CD14-positive monocyte (primary cell): Measurements from ENCODE around the gene TECTB. TPM values are rescaled to one million over a fixed set of nuclear protein-coding genes. Genes with fewer than 3 reads are reported as not detected.
A peak's percentile ranks its signal among the peaks of the same experiment; 100 is the strongest.

ENCODE experiments used
- DNase-seq, 3 donors: peaks; one replicate each; pipeline ENCODE4 v3.0.0-alpha.2; 2011 to 2022
- H2AFZ ChIP-seq: 2 replicates; pipeline ENCODE4 v1.6.0; 2012; ENCODE audit warnings: mild to moderate bottlenecking, low read depth, low read length, inconsistent platforms; ENCODE audit not compliant: insufficient read depth, poor library complexity, severe bottlenecking
- H3K27ac ChIP-seq, 2 donors: 1 replicate in 1 of 2; 2 replicates in 1 of 2; pipeline ENCODE4 v1.5.1; 2012 to 2013; ENCODE audit warnings: low read length in 2 of 2, control low read depth in 1 of 2, inconsistent platforms in 1 of 2, low read depth in 1 of 2, mild to moderate bottlenecking in 1 of 2
- H3K27me3 ChIP-seq, 2 donors: one replicate each; pipeline versions ENCODE4 v1.6.0 to v1.6.1; 2011 to 2013; ENCODE audit warnings: low read length in 2 of 2; ENCODE audit not compliant: control insufficient read depth in 2 of 2, insufficient read depth in 2 of 2
- H3K36me3 ChIP-seq, 2 donors: replicated peaks in 1 of 2; 1 replicate in 1 of 2; 2 replicates in 1 of 2; pipeline versions ENCODE4 v1.5.1 to v1.6.1; 2012 to 2013; ENCODE audit warnings: low read length in 2 of 2, control low read depth in 1 of 2, inconsistent platforms in 1 of 2, mild to moderate bottlenecking in 1 of 2; ENCODE audit not compliant: insufficient read depth in 2 of 2, control insufficient read depth in 1 of 2
- H3K4me1 ChIP-seq, 2 donors: 1 replicate in 1 of 2; 2 replicates in 1 of 2; pipeline versions ENCODE4 v1.5.1 to v1.6.1; 2012 to 2013; ENCODE audit warnings: low read length in 2 of 2, control low read depth in 1 of 2, inconsistent platforms in 1 of 2, mild to moderate bottlenecking in 1 of 2, moderate library complexity in 1 of 2; ENCODE audit not compliant: insufficient read depth in 2 of 2, control insufficient read depth in 1 of 2
- H3K4me2 ChIP-seq: replicated peaks from 2 replicates; pipeline ENCODE3; 2012; ENCODE audit warnings: low read length, moderate library complexity, mild to moderate bottlenecking; ENCODE audit not compliant: poor library complexity, severe bottlenecking; ENCODE audit errors: extremely low read depth
- H3K4me3 ChIP-seq, 3 experiments: fragments of 200-600 bp in 1 of 3; sonication (generic) in 1 of 3; replicated peaks in 1 of 3; 1 replicate in 2 of 3; 2 replicates in 1 of 3; pipeline ENCODE4 v1.5.1; 2011 to 2013; ENCODE audit warnings: low read length in 3 of 3, mild to moderate bottlenecking in 3 of 3, control low read depth in 2 of 3, low read depth in 2 of 3, inconsistent platforms in 1 of 3, moderate library complexity in 1 of 3
- H3K79me2 ChIP-seq: 2 replicates; pipeline ENCODE4 v1.6.0; 2012; ENCODE audit warnings: mild to moderate bottlenecking, control low read depth, inconsistent platforms, low read length, moderate library complexity; ENCODE audit not compliant: insufficient read depth
- H3K9ac ChIP-seq: 2 replicates; pipeline ENCODE4 v1.6.0; 2017; ENCODE audit warnings: low read length, mild to moderate bottlenecking; ENCODE audit not compliant: insufficient read depth, poor library complexity, severe bottlenecking
- H3K9me3 ChIP-seq, 2 donors: replicated peaks in 1 of 2; 1 replicate in 1 of 2; 2 replicates in 1 of 2; pipeline versions ENCODE4 v1.5.1 to v1.6.1; 2012 to 2013; ENCODE audit warnings: low read length in 2 of 2, control low read depth in 1 of 2; ENCODE audit not compliant: control insufficient read depth in 1 of 2, insufficient read depth in 1 of 2
- H4K20me1 ChIP-seq: 2 replicates; pipeline ENCODE4 v1.6.0; 2012; ENCODE audit warnings: mild to moderate bottlenecking, low read length, control low read depth, moderate library complexity; ENCODE audit not compliant: insufficient read depth
- H3K27ac Mint-ChIP-seq, 7 donors: one replicate each; pipeline ENCODE4 v1.8.0; 2020; ENCODE audit warnings: mild to moderate bottlenecking in 7 of 7, mixed read lengths in 7 of 7, moderate library complexity in 6 of 7, inconsistent platforms in 2 of 7
- H3K27me3 Mint-ChIP-seq, 3 donors: one replicate each; pipeline ENCODE4 v1.8.0; 2021 to 2022; ENCODE audit warnings: low read depth in 3 of 3, mild to moderate bottlenecking in 3 of 3, mixed read lengths in 3 of 3, moderate library complexity in 3 of 3, inconsistent platforms in 1 of 3
- H3K36me3 Mint-ChIP-seq, 2 donors: one replicate each; pipeline ENCODE4 v1.8.0; 2020; ENCODE audit warnings: mixed read lengths in 2 of 2, inconsistent platforms in 1 of 2, mild to moderate bottlenecking in 1 of 2
- H3K4me1 Mint-ChIP-seq: one replicate; pipeline ENCODE4 v1.8.0; 2020; ENCODE audit warnings: mild to moderate bottlenecking, mixed read lengths
- H3K4me3 Mint-ChIP-seq, 2 donors: one replicate each; pipeline ENCODE4 v1.8.0; 2020; ENCODE audit warnings: mild to moderate bottlenecking in 2 of 2, mixed read lengths in 2 of 2, moderate library complexity in 1 of 2
- H3K9me3 Mint-ChIP-seq, 7 donors: one replicate each; pipeline ENCODE4 v1.8.0; 2020 to 2022; ENCODE audit warnings: mixed read lengths in 7 of 7, mild to moderate bottlenecking in 6 of 7, moderate library complexity in 6 of 7, inconsistent platforms in 2 of 7
- CTCF ChIP-seq: fragments of 200-600 bp; IDR thresholded peaks from one replicate; pipeline ENCODE4 v1.8.0; 2022; ENCODE audit warnings: antibody characterized with exemption, mild to moderate bottlenecking
- WGBS: methylation state at CpG from one replicate; pipeline ENCODE4 v1.1.5; 2013; ENCODE audit warnings: missing lambda C conversion rate; ENCODE audit not compliant: insufficient coverage; 5-methylcytosine and 5-hydroxymethylcytosine counted together
- intact Hi-C, 2 donors: fragments of 100-400 bp; cut with micrococcal nuclease; formaldehyde crosslinking; loops; one replicate each; pipeline versions ENCODE4 v1.15.0 to v1.15.1; 2023
- polyA plus RNA-seq, 3 donors: library from polyadenylated mRNA; depleted of rRNA in 1 of 3; unstranded in 2 of 3; stranded (reverse) in 1 of 3; fragments of 300-500 nt in 2 of 3; fragments of >200 nt in 1 of 3; fragmentation: Illumina TruSeq in 2 of 3; gene quantifications; 1 replicate in 2 of 3; 2 replicates in 1 of 3; pipeline ENCODE4 v1.2.3, GENCODE V29; 2012 to 2021

TECTB gene
- polyA plus RNA-seq, 3 donors, result not detected

GRCh38 chr10:112247791-112248190, 35.4 kb upstream of the TECTB start:
- H3K4me2 ChIP-seq, result no peak overlapping the region
- peak overlapping the region in 1 of 2 donors; percentile 17 for H3K4me3 Mint-ChIP-seq
- WGBS, result 88% methylated on average over 2 of the region's 2 CpGs
- H3K36me3 ChIP-seq, result no peaks in the 10 kb centered on the region
- peaks cover 0 to 8% of the 10 kb centered on the region in 2 donors for H3K4me1 ChIP-seq
- no peak overlapping the region for H3K27ac ChIP-seq
- no peak overlapping the region for H3K27ac Mint-ChIP-seq
- no peaks in the 10 kb centered on the region for H3K79me2 ChIP-seq
- H3K4me1 Mint-ChIP-seq, result peaks cover 10% of the 10 kb centered on the region
- no peaks in the 10 kb centered on the region for H4K20me1 ChIP-seq
- peaks cover 0 to 6% of the 10 kb centered on the region in 2 donors for H3K27me3 ChIP-seq
- no peaks in the 10 kb centered on the region for H3K36me3 Mint-ChIP-seq
- H3K9me3 ChIP-seq, result peaks cover 26 to 27% of the 10 kb centered on the region in 2 donors
- TF ChIP-seq CTCF, result no peak
- no peak for DNase-seq
- no peak overlapping the region for H3K4me3 ChIP-seq
- no peak overlapping the region for H3K9ac ChIP-seq
- H2AFZ ChIP-seq, result no peak overlapping the region
- H3K9me3 Mint-ChIP-seq, result peaks cover 20 to 47% (median 40%) of the 10 kb centered on the region in 7 donors
- intact Hi-C loops, result no loop called here
- H3K27me3 Mint-ChIP-seq, result peaks cover 14 to 35% (median 26%) of the 10 kb centered on the region in 3 donors

GRCh38 chr10:112248584-112249295, 34.5 kb upstream of the TECTB start:
- WGBS, result 50% methylated on average over 1 of the region's 2 CpGs
- no peak overlapping the region for H3K27ac Mint-ChIP-seq
- TF ChIP-seq CTCF, result no peak

More at GRCh38 chr10:112248584-112249295, 34.5 kb upstream of the TECTB start:
- DNase-seq, result no peak
- H3K36me3 ChIP-seq, result no peaks in the 10 kb centered on the region
- no peaks in the 10 kb centered on the region for H3K79me2 ChIP-seq
- no peak overlapping the region for H3K4me3 Mint-ChIP-seq
- peaks cover 0 to 7% of the 10 kb centered on the region in 2 donors for H3K4me1 ChIP-seq
- H3K4me1 Mint-ChIP-seq, result peaks cover 7% of the 10 kb centered on the region
- no peak overlapping the region for H3K9ac ChIP-seq
- H3K36me3 Mint-ChIP-seq, result no peaks in the 10 kb centered on the region
- no peaks in the 10 kb centered on the region for H4K20me1 ChIP-seq
- H3K9me3 Mint-ChIP-seq, result peaks cover 20 to 49% (median 40%) of the 10 kb centered on the region in 7 donors
- H3K27ac ChIP-seq, result no peak overlapping the region
- H3K4me2 ChIP-seq, result no peak overlapping the region
- H3K27me3 ChIP-seq, result peaks cover 0 to 6% of the 10 kb centered on the region in 2 donors
- peaks cover 26 to 27% of the 10 kb centered on the region in 2 donors for H3K9me3 ChIP-seq
- H2AFZ ChIP-seq, result no peak overlapping the region
- H3K27me3 Mint-ChIP-seq, result peaks cover 17 to 35% (median 26%) of the 10 kb centered on the region in 3 donors
- intact Hi-C loops, result no loop called here
- H3K4me3 ChIP-seq, result no peak overlapping the region
